GM19351 (cell line): ENCODE results near the gene MAP2K7.
"Not testable (repeated sequence)": the region's sequence is repeated elsewhere in the genome, so short reads cannot be mapped to it uniquely, and the experiment has no call there.

Experiments used
- ATAC-seq: cut with Tn5 transposase; IDR thresholded peaks from one replicate; pipeline ENCODE4 v1.9.1; 2021; ENCODE audit warnings: mild to moderate bottlenecking, moderate library complexity; ENCODE audit not compliant: unreplicated experiment

MAP2K7 gene

GRCh38 chr19:7928741-7929701 lies 25.3 kb downstream of the MAP2K7 start:
- ATAC-seq, result no peak

- not testable (repeated sequence) for ATAC-seq
Measured at GRCh38 chr19:7930030-7930429, 26.4 kb downstream of the MAP2K7 start.

GRCh38 chr19:7930765-7931164 lies 27.1 kb downstream of the MAP2K7 start:
- ATAC-seq, result no peak

- ATAC-seq, result no peak
Measured at GRCh38 chr19:7931221-7932061, 27.8 kb downstream of the MAP2K7 start.

- ATAC-seq, result no peak
Measured at GRCh38 chr19:7932276-7932929, 28.7 kb downstream of the MAP2K7 start.

GRCh38 chr19:7932930-7933300 lies 29.2 kb downstream of the MAP2K7 start:
- ATAC-seq, result no peak

GRCh38 chr19:7933411-7933810 lies 29.7 kb downstream of the MAP2K7 start:
- no peak for ATAC-seq

GRCh38 chr19:7933828-7934725 lies 30.4 kb downstream of the MAP2K7 start:
- no peak for ATAC-seq

- ATAC-seq, result no peak
Measured at GRCh38 chr19:7934766-7935165, 31.1 kb downstream of the MAP2K7 start.

- ATAC-seq, result no peak
Measured at GRCh38 chr19:7940841-7941240, 37.2 kb downstream of the MAP2K7 start.

- no peak for ATAC-seq
Measured at GRCh38 chr19:7941895-7942596, 38.4 kb downstream of the MAP2K7 start.

GRCh38 chr19:7942981-7943443 lies 39.3 kb downstream of the MAP2K7 start:
- peak; percentile 11 for ATAC-seq

- ATAC-seq, result peak; percentile 96
Measured at GRCh38 chr19:7943444-7944176, 39.9 kb downstream of the MAP2K7 start, which contains the start of gene TIMM44. TSS of gene TIMM44 (minus strand) at chr19:7943666. CDS start at chr19:7943651, 15 bp downstream.

- ATAC-seq, result peak; percentile 35
Measured at GRCh38 chr19:7944177-7944761, 40.6 kb downstream of the MAP2K7 start.

- ATAC-seq, result no peak
Measured at GRCh38 chr19:7947939-7948338, 44.3 kb downstream of the MAP2K7 start.

GRCh38 chr19:7953060-7953459 lies 49.4 kb downstream of the MAP2K7 start:
- no peak for ATAC-seq

GRCh38 chr19:7953576-7953975 lies 49.9 kb downstream of the MAP2K7 start:
- ATAC-seq, result no peak

- ATAC-seq, result no peak
Measured at GRCh38 chr19:7955696-7956095, 52.0 kb downstream of the MAP2K7 start.
